C1 segment of cervical spinal cord (tissue), 14 donors: ENCODE measurements around the gene ABRAXAS1.

Experiments
- DNase-seq, 14 donors: peaks; one replicate each; lab custom pipeline; 2025; lab: John Stamatoyannopoulos, UW

The ABRAXAS1 gene

DNA sequence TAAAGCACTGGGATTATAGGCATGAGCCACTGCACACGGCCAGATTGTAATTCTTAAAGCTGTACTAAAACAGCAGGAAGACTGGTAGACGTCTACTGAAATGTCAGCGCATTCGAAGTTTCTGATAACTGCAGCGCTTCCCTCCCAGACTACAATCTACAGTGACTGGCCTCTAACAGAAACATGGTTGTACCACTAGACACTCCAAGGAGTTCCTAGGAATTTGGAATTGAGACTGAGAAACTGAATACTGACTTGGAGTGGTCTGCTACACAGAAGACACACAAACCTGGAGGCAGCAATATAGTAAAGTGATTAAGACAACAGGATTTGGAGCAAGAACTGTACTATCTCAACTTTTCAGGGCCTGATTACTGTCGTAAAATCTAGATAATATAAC, 30.2 kb downstream of the ABRAXAS1 start:
- peak in 1 of 14 donors; percentile 1 for DNase-seq

DNA sequence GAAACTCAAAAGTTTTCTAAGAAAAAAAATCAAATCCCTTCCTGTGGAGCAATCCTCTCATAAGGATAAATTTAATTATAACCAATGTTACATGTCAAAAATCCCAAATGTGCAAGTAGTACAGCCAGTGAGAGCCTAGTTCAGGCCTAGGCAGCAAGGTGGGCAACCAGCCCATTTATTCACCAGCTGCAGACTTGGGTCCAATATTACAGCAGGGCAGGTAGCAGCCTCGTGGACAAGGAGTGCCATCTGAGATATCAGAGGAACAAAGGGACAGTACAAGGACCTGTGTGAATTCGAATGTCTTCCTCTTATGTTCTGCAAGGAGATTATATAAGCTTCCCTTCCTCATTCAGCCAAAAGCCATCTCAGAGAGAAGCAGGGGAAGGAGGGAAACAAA, 35.9 kb downstream of the ABRAXAS1 start:
- DNase-seq: peak in 1 of 14 donors; percentile 3

DNA sequence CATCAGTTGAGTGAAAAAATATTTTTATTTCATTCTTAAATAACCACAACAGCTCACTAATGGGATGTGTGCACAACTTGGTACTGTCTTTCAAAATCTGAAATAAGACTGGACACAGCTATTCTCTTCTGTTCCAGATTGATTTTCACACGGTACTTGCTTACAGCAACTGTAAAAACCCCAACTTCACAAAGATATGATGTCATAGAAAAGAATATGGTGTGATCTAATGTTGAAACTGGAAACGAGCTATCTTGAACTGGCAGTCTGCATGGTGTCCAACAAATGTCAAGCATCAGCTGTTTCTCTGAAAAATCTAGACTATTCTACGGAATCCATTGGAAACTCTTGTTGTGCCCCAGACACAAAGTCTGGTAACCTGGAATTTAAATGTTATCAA, 44.0 kb downstream of the ABRAXAS1 start:
- no peak for DNase-seq

DNA sequence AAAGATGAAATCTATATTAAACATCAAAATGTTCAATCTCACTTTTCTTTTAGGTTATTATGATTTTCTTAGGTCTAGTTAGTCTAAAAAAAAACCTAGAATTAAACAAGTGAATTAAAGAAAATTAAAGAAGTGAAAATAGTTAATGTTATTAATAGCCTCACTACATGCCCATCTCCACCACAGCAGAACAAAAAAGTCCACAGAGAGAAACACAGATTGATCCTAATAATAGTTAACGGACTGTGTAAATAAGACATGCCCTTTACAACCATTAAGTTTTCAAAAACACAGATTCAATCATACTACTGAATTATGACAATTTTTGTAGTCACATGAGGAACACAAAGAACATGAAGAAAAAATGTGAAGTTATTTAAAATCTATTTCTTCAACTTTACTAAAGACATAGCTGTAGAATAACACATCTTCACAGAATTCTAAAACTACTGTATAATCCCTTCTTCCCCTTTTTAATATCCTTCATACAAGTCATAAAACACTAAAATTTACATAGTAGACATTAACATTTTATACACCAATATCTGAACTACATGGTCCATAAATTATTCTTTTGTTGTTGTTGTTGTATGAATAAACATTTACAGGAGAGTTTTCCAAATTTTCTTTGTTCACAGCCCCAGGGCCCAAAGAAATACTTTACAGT, 44.6 kb downstream of the ABRAXAS1 start:
- DNase-seq: no peak

DNA sequence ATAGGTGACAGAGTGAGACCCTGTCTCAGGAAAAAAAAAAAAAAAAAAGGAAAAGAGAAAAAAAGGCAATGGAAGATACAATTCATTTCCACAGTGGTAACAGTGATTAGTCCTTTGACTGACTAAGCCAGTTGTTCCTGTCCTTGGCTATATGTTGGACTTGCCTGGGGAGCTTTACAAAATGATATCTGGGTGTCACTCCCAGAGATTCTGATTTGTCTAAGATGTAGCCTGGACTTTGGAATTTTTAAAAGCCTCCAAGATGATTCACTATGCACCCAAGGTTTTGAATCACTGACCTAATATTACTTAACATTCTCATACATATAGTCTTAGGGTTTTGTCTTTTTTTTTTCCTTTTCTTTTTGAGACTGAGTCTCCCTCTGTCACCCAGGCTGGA, 46.2 kb downstream of the ABRAXAS1 start:
- DNase-seq: no peak

DNA sequence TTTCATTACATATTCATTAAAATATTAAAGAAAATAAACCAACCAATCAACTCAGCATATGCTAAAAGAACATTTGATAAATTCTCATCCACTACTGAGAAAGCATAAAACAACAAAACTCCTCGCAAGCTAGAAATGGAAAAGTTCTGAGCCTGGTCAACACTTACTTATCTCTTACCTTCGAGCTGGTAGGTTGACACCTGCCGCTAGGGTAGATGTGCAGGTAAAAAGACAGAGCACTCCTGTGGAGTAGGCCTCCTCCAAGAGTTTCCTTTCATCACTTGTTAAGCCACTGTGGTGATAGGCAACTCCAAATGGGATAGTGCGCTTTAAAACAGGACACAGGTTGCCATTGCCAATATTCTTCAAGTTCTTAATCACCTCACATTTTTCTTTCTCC, 48.2 kb downstream of the ABRAXAS1 start:
- no peak for DNase-seq

DNA sequence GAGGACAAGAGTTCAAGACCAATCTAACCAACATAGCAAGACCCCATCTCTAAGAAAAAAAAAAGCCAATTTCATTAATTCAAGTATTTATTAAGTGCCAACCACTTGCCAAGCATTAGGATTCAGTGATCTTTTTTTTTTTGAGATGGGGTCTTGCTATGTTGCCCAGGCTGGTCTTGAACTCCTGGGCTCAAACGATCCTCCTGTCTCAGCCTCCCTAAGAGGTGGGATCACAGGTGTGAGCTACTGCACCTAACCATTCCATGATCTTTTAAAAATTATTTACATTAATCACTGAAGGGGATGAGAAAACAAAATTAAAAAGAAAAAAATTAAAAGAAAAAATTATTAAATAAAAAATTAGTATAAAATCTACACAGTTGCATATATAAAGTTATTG, 53.7 kb downstream of the ABRAXAS1 start:
- no peak for DNase-seq

DNA sequence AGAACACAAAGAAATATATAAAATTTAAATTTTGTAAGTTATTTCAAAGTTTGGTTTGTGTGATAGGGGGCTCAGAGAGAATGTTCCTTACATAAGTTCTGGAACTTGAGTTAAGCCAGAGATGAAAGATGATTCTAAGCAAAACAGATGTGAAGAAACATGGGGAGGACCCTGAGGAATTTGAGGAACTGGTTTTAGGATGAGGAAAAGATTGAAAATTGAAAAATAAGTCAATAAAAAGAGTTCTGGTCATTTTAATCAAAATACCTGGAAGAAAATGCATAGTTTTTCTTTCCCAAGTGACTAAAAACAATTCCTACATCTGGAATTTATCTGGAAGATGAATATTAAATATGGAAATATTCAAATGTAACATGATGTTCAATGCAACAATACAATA, 66.7 kb downstream of the ABRAXAS1 start:
- DNase-seq: no peak

DNA sequence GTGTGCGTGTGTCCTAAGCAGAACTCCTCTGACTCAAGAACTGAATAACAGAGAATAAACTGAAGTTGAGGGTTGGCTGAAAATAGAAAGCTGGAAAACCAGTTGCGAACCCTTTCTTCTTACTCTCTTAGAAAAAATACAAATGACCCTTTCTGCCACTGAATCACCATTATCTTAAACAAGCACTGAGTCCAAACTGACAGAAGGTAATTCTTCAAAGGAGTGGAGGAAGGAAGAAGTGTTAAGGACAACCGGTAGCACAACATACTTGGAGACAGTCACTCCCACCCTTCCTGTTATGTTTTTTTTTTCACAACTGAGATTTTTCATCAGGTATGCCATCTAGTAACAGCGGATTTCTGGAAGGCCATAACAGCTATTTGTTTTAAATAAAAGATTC, 67.3 kb downstream of the ABRAXAS1 start:
- no peak for DNase-seq

DNA sequence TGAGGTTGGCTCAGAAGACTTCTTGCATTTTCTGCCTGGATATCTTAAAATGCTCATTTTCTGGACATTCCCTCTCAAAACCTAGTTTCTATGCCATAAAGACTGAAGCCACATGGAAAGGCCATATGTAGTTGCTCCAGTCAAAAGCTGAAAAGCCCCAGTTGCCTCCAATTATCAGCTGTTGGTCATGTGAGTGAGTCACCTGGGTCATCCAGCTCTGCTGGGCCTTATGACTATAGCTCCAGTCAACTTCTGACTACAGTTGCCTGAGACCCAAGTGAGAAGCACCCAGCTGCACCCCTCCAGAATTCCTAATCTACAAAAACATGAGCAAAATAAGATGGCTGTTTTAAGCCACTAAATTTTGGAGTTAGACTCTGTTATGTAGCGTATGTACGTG, 71.2 kb downstream of the ABRAXAS1 start:
- no peak for DNase-seq
